ENCODE data around the gene FRMD4A.
"Not testable (repeated sequence)": the region's sequence is repeated elsewhere in the genome, so short reads cannot be mapped to it uniquely, and the experiment has no call there.

Gene FRMD4A

GRCh38 chr10:13801907-13802288 is 528.8 kb downstream of the FRMD4A start:
- no peak for DNase-seq

DNA sequence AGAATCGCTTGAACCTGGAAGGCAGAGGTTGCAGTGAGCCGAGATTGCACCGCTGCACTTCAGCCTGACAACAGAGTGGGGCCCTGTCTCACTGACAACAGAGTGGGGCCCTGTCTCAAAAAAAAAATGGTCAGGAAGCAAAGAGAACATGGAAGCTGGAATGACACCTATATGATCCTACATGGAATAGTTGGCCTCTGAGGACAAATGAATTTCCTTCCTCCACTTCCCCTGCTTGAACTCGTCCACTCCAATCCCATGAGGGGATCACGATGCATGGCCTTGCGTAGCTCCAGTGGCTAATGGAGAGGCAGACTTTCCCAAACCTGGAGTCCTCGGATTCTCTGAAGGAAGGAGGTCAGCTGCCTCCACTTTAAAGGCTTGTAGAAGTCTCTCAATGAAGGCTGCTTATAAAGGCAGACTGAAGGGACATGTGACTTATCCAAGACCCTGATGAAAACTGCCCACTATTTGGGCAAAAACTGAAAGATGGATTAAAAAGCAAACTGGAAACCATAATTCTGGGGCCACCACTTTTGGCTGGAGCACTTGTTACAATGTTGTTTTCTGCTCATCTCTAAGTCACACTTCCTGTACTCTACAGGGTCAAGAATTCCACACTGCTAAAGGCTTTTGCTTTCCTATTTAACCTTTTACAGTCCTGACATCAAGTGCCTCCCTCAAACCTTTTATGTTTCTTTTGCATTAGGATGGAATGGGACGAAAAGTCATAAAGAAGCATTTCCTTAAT is 529.4 kb downstream of the FRMD4A start:
- DNase-seq: no peak

- DNase-seq: no peak
Measured at GRCh38 chr10:13797164-13797563, 533.6 kb downstream of the FRMD4A start.

DNA sequence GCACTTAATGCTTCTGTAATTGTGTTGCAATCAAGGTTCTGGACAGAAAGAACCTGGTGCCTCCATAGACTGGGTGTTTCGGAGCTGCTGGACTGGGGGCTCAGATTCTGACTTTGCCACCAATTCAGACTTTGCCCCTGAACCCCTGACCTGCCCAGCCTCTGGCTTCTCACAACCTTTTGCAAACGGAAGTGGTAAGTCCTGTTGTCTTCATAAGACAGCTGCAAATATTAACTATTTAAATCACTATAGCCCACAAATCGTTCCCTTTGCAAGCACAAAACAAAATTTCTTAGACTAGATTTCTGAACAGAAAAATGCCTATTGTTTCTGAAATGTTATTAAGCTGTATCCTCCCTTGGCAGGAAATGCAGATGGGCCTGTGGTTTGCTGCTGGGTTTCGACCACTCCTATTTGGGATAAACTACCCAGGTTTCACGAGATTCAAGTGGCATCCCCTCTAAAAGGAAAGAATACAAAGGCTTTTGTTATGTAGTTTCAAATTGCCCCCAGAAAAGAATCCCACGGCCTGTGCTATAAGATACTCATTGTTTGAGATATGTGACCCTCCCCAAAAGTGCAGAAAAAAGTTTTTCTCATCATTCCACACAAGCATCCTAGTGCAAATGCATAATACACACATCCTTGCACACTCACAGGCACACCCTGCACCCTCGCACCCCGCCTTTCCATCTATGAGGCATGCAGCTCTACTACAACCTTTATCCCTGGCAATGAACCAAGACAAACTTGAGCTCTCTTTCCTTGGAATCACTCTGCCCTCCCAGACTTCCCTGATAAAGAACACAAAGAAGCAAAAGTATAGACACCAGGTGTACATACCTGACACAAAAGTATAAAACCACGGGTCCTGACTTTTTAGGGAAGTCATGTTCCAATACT is 534.8 kb downstream of the FRMD4A start:
- DNase-seq: no peak

DNA sequence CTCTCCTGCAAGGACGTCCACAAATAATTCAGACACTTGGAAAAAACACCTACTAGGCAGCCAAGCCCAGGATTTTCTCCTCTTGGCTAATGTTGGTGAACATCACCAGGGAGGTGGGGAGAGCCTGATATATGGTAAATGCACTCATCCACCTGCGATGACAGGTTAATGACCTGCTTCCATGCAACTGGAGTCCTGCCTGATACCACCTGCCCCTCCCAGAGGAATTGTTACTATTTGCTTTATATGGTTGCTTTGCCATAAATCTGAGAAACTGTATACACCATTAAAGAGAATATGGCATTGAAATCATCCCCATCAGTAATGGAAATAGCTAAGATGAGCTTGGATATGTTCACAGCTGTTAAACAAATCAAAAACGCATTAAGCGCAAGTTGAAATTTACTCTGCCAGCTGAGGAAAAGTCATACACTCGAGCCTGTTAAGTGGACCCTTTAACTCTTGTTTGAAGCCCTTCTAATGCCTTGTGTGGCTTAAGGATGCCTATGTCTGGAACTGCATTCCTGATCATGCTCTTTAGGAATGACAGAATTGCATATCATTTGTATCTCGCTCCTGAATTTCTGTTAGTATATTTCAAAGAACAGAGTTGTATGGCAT is 535.6 kb downstream of the FRMD4A start:
- peak; percentile 56 for DNase-seq

GRCh38 chr10:13792006-13792405 is 538.7 kb downstream of the FRMD4A start:
- DNase-seq: no peak

GRCh38 chr10:13791483-13791882 is 539.2 kb downstream of the FRMD4A start:
- DNase-seq: no peak

DNA sequence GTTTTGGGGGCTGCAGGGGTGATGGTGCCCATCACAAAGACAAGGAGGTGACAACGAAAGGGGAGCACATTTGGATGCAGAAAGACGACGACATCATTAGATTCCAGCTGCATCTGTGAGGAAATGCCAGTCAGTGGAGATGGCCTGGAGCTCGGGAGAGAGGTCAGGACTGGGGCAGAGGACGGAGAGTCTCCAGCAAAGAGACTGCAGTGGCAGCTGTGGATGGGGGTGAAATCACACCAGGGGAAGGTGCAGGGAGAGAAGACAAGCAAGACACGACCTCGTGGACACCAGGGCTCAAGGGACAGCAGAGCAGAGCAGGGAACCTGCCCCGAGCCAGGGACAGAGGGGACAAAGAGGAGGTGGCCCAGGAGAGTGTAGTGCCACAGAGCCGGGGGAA is 540.5 kb downstream of the FRMD4A start:
- no peak for DNase-seq

- no peak for DNase-seq
Measured at GRCh38 chr10:13789448-13789829, 541.3 kb downstream of the FRMD4A start.

- DNase-seq: no peak
Measured at GRCh38 chr10:13788711-13789447, 541.8 kb downstream of the FRMD4A start.

GRCh38 chr10:13788320-13788600 is 542.5 kb downstream of the FRMD4A start:
- no peak for DNase-seq

DNA sequence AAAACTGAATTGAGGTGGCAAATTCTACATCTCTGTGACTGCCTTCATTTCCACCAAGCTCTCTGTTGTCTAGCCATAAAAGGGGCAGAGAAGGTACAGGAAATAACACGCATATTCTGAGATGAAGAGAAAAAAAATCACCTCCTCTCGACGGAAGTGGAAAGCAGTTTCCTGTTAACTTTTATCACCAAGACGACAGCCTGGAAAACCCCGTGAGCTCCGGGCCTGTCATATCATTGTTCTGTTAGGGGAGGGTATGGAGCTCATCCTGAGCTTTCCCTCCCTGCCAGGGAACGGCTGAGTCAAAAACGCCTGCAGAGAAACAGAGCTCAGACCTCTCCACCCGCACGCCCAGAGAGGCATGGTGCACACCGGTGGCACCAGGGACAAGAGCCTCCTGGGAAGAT is 543.7 kb downstream of the FRMD4A start:
- no peak for DNase-seq

DNA sequence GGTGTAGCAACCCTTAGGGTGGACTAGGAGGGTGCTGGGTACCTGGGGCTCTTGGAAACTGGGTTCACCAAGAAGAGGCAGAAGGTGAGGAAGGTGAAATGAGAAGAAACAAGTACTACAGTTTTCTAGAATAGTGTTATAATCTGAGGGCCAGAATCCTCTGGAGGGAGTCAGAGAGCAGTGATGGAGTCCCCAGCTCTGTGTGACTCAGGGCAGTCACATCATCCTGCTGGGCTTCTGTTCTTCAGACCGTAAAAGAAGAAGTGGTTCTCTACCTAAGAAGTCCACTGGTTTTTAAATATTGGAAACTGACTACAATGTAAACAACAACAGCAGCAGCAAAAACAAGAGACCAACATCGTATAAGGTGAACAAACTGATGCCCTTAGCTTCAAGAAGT is 546.7 kb downstream of the FRMD4A start:
- DNase-seq: no peak

GRCh38 chr10:13779748-13780147 is 551.0 kb downstream of the FRMD4A start:
- no peak for DNase-seq

GRCh38 chr10:13778693-13778960 is 552.1 kb downstream of the FRMD4A start:
- DNase-seq: not testable (repeated sequence)

- DNase-seq: no peak
Measured at GRCh38 chr10:13776861-13777311, 553.8 kb downstream of the FRMD4A start.

- no peak for DNase-seq
Measured at GRCh38 chr10:13775786-13776775, 554.6 kb downstream of the FRMD4A start.

GRCh38 chr10:13774303-13774893 is 556.3 kb downstream of the FRMD4A start:
- no peak for DNase-seq

GRCh38 chr10:13773496-13774170 is 557.1 kb downstream of the FRMD4A start:
- DNase-seq: no peak

GRCh38 chr10:13773043-13773442 is 557.7 kb downstream of the FRMD4A start:
- no peak for DNase-seq

DNA sequence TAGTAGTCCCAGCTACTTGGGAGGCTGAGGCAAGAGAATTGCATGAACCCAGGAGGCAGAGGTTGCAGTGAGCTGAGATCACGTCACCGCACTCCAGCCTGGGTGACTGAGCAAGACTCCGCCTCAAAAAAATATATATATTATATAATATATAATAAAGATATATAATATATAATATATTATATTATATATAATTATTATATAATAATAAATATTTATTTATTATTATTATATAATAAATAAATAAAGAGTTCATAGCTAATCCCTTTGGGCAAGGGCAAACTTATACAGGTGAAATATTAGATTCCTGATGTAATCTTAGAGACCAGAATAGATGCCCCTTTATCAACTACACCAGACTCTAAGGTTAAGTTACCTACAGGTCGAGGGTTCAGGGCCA is 558.7 kb downstream of the FRMD4A start:
- no peak for DNase-seq

Measured in NCI-H1436 (cell line).